Neural cell (in vitro differentiated cells): ENCODE measurements around the gene PCDHB14. TPM values are rescaled to one million over a fixed set of nuclear protein-coding genes. Genes with fewer than 3 reads are reported as not detected.
"Not testable (repeated sequence)": the region's sequence is repeated elsewhere in the genome, so short reads cannot be mapped to it uniquely, and the experiment has no call there.

Source experiments
- H2AFZ ChIP-seq: fragments of 200-600, 300-800 bp; sonication (generic), shearing (Covaris generic); 2 replicates; pipeline ENCODE4 v1.6.0; 2014; ENCODE audit warnings: low read depth, mild to moderate bottlenecking, antibody characterized with exemption, low read length, moderate library complexity
- H3F3A ChIP-seq: fragments of 200-600 bp; shearing (Covaris generic); 2 replicates; pipeline ENCODE4 v1.6.1; 2016; ENCODE audit warnings: mild to moderate bottlenecking, moderate library complexity, mixed read lengths, antibody characterized with exemption, low read length; ENCODE audit not compliant: insufficient read depth, poor library complexity, severe bottlenecking
- H3K27ac ChIP-seq: fragments of 200-600, 300-800 bp; sonication (generic), shearing (Covaris generic); 2 replicates; pipeline ENCODE4 v1.5.1; 2014; ENCODE audit warnings: mild to moderate bottlenecking, low read length, moderate library complexity
- H3K27me3 ChIP-seq: fragments of 300-800, 200-600 bp; sonication (generic), shearing (Covaris generic); 2 replicates; pipeline ENCODE4 v1.6.0; 2014; ENCODE audit warnings: mild to moderate bottlenecking, low read depth, low read length, moderate library complexity; ENCODE audit not compliant: insufficient read depth
- H3K36me3 ChIP-seq: fragments of 300-800, 200-600 bp; sonication (generic), shearing (Covaris generic); 2 replicates; pipeline ENCODE4 v1.5.1; 2014; ENCODE audit warnings: mild to moderate bottlenecking, antibody characterized with exemption, low read length, moderate library complexity; ENCODE audit not compliant: insufficient read depth
- H3K4me2 ChIP-seq: fragments of 300-800, 200-600 bp; sonication (generic), shearing (Covaris generic); 2 replicates; pipeline ENCODE4 v1.6.0; 2014; ENCODE audit warnings: mild to moderate bottlenecking, low read length
- H3K4me3 ChIP-seq: fragments of 300-800, 200-600 bp; sonication (generic), shearing (Covaris generic); 2 replicates; pipeline ENCODE4 v1.5.1; 2014; ENCODE audit warnings: mild to moderate bottlenecking, low read length, moderate library complexity
- H3K79me2 ChIP-seq: fragments of 200-600 bp; shearing (Covaris generic); replicated peaks from 2 replicates; pipeline ENCODE4 v1.6.0; 2014; ENCODE audit warnings: mild to moderate bottlenecking, low read length, moderate library complexity; ENCODE audit not compliant: insufficient read depth
- H3K9ac ChIP-seq: fragments of 300-800, 200-600 bp; sonication (generic), shearing (Covaris generic); 2 replicates; pipeline ENCODE4 v1.6.1; 2016; ENCODE audit warnings: mild to moderate bottlenecking, low read length, mixed read lengths
- H3K9me2 ChIP-seq: fragments of 200-600 bp; shearing (Covaris generic); 2 replicates; pipeline ENCODE4 v1.6.1; 2016; ENCODE audit warnings: mild to moderate bottlenecking, low read length, mixed read lengths; ENCODE audit not compliant: insufficient read depth
- H3K9me3 ChIP-seq: fragments of 200-600, 300-800 bp; sonication (generic), shearing (Covaris generic); 2 replicates; pipeline ENCODE4 v1.6.1; 2016; ENCODE audit warnings: mild to moderate bottlenecking, mixed run types, low read length, moderate library complexity, mixed read lengths
- H4K20me1 ChIP-seq: fragments of 200-600 bp; shearing (Covaris generic); 2 replicates; pipeline ENCODE4 v1.6.1; 2016; ENCODE audit warnings: mild to moderate bottlenecking, mixed run types; ENCODE audit not compliant: insufficient read depth
- EP300 ChIP-seq: fragments of 450-650 bp; conservative IDR thresholded peaks from 2 replicates; pipeline ENCODE4 v1.6.1; 2014; ENCODE audit warnings: antibody characterized with exemption, mild to moderate bottlenecking, moderate library complexity; ENCODE audit not compliant: poor library complexity, severe bottlenecking
- EZH2 ChIP-seq: fragments of 200-600, 300-800 bp; shearing (Covaris generic), sonication (generic); IDR thresholded peaks from 2 replicates; pipeline ENCODE4 v1.6.1; 2014; ENCODE audit warnings: antibody characterized with exemption, low read length, borderline replicate concordance, mild to moderate bottlenecking; ENCODE audit not compliant: insufficient read depth, poor library complexity, severe bottlenecking
- MXI1 ChIP-seq: fragments of 450-650 bp; conservative IDR thresholded peaks from 2 replicates; pipeline ENCODE4 v1.6.1; 2014; ENCODE audit warnings: antibody characterized with exemption, mild to moderate bottlenecking; ENCODE audit not compliant: poor library complexity, severe bottlenecking
- POLR2AphosphoS5 ChIP-seq: IDR thresholded peaks from 2 replicates; pipeline ENCODE4 v1.6.1; 2012
- RAD21 ChIP-seq: fragments of 450-650 bp; conservative IDR thresholded peaks from 2 replicates; pipeline ENCODE4 v1.6.1; 2014; ENCODE audit warnings: antibody characterized with exemption, mild to moderate bottlenecking, moderate library complexity
- SMC3 ChIP-seq: fragments of 450-650 bp; conservative IDR thresholded peaks from 2 replicates; pipeline ENCODE4 v1.6.1; 2014; ENCODE audit warnings: antibody characterized with exemption, mild to moderate bottlenecking, moderate library complexity; ENCODE audit not compliant: poor library complexity
- TAF1 ChIP-seq: IDR thresholded peaks from 2 replicates; pipeline ENCODE4 v1.6.1; 2012; ENCODE audit warnings: low read depth
- polyA plus RNA-seq: library from polyadenylated mRNA; depleted of rRNA; stranded (reverse); fragments of >200 nt; gene quantifications from 2 replicates; pipeline ENCODE4 v1.2.3, GENCODE V29; 2014
- TF ChIP-seq, protein P1 (sequence below): IDR thresholded peaks from 2 replicates; pipeline ENCODE4 v1.6.1; 2012; ENCODE audit warnings: borderline replicate concordance
- TF ChIP-seq, protein P2 (sequence below): fragments of 450-650 bp; IDR thresholded peaks from 2 replicates; pipeline ENCODE4 v1.5.1; 2014; ENCODE audit warnings: antibody characterized with exemption, mild to moderate bottlenecking, moderate library complexity; ENCODE audit not compliant: poor library complexity, severe bottlenecking

The PCDHB14 gene
- polyA plus RNA-seq, 1 donor from 2014 or later = 12.6 TPM

DNA sequence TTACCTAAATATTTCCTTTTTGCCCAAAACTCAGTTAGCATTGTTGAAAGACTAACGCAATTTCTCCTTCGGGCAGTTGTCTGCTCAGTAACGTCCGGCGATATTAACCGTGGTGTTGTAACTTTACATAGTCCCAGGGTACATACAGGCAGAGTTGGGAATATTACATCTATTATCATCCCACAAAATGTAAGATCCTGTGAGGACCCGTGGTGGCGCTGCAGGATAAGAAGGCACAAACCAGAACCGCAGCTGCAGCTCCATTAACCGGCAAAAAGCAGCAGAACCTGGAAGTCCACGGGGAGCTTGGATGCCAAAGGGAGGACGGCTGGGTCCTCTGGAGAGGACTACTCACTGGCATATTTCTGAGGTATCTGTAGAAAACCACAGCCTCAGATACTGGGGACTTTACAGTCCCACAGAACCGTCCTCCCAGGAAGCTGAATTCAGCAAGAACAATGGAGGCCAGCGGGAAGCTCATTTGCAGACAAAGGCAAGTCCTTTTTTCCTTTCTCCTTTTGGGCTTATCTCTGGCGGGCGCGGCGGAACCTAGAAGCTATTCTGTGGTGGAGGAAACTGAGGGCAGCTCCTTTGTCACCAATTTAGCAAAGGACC, 45.5 kb upstream of the PCDHB14 start, which contains the start of gene PCDHB8:
Gene PCDHB8 (plus strand): TSS at position 214 of the 615 bp plus-strand sequence. CDS start 245 bp downstream, at position 459.
- H3K9ac ChIP-seq, H4K20me1 ChIP-seq, H3K27me3 ChIP-seq, H3K4me2 ChIP-seq, H3K4me3 ChIP-seq, H2AFZ ChIP-seq, H3K36me3 ChIP-seq, H3K79me2 ChIP-seq, H3K9me2 ChIP-seq, H3K9me3 ChIP-seq, H3K27ac ChIP-seq, H3F3A ChIP-seq: not testable (repeated sequence)

DNA sequence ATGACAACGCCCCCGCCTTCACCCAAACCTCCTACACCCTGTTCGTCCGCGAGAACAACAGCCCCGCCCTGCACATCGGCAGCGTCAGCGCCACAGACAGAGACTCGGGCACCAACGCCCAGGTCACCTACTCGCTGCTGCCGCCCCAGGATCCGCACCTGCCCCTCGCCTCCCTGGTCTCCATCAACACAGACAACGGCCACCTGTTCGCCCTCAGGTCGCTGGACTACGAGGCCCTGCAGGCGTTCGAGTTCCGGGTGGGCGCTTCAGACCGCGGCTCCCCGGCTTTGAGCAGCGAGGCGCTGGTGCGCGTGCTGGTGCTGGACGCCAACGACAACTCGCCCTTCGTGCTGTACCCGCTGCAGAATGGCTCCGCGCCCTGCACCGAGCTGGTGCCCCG, 43.8 kb upstream of the PCDHB14 start:
- not testable (repeated sequence) for H3K9me2 ChIP-seq, H3K9me3 ChIP-seq, H3K36me3 ChIP-seq, H3K79me2 ChIP-seq, H3K4me2 ChIP-seq, H3K9ac ChIP-seq, H3F3A ChIP-seq, H2AFZ ChIP-seq, H3K27me3 ChIP-seq, H3K4me3 ChIP-seq, H4K20me1 ChIP-seq, H3K27ac ChIP-seq

DNA sequence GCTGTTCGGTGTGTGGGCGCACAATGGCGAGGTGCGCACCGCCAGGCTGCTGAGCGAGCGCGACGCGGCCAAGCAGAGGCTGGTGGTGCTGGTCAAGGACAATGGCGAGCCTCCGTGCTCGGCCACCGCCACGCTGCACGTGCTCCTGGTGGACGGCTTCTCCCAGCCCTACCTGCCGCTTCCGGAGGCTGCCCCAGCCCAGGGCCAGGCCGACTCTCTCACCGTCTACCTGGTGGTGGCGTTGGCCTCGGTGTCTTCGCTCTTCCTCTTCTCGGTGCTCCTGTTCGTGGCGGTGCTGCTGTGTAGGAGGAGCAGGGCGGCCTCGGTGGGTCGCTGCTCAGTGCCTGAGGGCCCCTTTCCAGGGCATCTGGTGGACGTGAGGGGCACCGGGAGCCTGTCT, 43.3 kb upstream of the PCDHB14 start:
- H3K9ac ChIP-seq, H3K27me3 ChIP-seq, H2AFZ ChIP-seq, H3K36me3 ChIP-seq, H3K4me2 ChIP-seq, H3K4me3 ChIP-seq, H3K9me3 ChIP-seq, H4K20me1 ChIP-seq, H3F3A ChIP-seq, H3K9me2 ChIP-seq, H3K27ac ChIP-seq, H3K79me2 ChIP-seq: not testable (repeated sequence)

DNA sequence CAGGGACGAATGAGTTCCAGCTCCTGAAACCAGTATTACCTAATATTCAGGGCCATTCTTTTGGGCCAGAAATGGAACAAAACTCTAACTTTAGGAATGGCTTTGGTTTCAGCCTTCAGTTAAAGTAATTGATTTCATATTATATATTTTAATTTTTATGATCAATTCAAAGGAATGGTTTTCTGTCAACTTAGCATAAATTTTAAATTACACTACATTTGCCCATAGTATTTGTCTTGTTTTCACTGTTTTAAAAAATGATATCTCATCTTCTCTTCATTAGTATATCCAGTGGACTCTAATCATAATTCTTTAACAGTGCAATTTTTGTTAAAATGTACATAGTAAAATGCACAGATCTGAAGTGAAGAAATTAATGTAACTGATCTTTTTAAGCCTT, 42.8 kb upstream of the PCDHB14 start:
- Histone ChIP-seq H4K20me1 (no peaks in the 10 kb centered on the region), H3K36me3 (no peaks in the 10 kb centered on the region), H3K4me2 (no peak overlapping the region), H3K9me2 (no peaks in the 10 kb centered on the region), H2AFZ (no peak overlapping the region), H3F3A (no peaks in the 10 kb centered on the region), H3K4me3 (no peak overlapping the region), H3K9ac (no peak overlapping the region), H3K79me2 (no peaks in the 10 kb centered on the region), H3K27ac (no peak overlapping the region), H3K27me3 (no peaks in the 10 kb centered on the region), H3K9me3 (peaks cover 3% of the 10 kb centered on the region)
- TF ChIP-seq, protein P1, sequence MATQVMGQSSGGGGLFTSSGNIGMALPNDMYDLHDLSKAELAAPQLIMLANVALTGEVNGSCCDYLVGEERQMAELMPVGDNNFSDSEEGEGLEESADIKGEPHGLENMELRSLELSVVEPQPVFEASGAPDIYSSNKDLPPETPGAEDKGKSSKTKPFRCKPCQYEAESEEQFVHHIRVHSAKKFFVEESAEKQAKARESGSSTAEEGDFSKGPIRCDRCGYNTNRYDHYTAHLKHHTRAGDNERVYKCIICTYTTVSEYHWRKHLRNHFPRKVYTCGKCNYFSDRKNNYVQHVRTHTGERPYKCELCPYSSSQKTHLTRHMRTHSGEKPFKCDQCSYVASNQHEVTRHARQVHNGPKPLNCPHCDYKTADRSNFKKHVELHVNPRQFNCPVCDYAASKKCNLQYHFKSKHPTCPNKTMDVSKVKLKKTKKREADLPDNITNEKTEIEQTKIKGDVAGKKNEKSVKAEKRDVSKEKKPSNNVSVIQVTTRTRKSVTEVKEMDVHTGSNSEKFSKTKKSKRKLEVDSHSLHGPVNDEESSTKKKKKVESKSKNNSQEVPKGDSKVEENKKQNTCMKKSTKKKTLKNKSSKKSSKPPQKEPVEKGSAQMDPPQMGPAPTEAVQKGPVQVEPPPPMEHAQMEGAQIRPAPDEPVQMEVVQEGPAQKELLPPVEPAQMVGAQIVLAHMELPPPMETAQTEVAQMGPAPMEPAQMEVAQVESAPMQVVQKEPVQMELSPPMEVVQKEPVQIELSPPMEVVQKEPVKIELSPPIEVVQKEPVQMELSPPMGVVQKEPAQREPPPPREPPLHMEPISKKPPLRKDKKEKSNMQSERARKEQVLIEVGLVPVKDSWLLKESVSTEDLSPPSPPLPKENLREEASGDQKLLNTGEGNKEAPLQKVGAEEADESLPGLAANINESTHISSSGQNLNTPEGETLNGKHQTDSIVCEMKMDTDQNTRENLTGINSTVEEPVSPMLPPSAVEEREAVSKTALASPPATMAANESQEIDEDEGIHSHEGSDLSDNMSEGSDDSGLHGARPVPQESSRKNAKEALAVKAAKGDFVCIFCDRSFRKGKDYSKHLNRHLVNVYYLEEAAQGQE = no peak
- TF ChIP-seq POLR2AphosphoS5 (no peak), EZH2 (no peak), EP300 (no peak), MXI1 (no peak), RAD21 (no peak), TAF1 (no peak), SMC3 (no peak)
- TF ChIP-seq, protein P2, sequence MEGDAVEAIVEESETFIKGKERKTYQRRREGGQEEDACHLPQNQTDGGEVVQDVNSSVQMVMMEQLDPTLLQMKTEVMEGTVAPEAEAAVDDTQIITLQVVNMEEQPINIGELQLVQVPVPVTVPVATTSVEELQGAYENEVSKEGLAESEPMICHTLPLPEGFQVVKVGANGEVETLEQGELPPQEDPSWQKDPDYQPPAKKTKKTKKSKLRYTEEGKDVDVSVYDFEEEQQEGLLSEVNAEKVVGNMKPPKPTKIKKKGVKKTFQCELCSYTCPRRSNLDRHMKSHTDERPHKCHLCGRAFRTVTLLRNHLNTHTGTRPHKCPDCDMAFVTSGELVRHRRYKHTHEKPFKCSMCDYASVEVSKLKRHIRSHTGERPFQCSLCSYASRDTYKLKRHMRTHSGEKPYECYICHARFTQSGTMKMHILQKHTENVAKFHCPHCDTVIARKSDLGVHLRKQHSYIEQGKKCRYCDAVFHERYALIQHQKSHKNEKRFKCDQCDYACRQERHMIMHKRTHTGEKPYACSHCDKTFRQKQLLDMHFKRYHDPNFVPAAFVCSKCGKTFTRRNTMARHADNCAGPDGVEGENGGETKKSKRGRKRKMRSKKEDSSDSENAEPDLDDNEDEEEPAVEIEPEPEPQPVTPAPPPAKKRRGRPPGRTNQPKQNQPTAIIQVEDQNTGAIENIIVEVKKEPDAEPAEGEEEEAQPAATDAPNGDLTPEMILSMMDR = no peak
